ENCODE measurements around the gene C19orf38. TPM values are rescaled to one million over a fixed set of nuclear protein-coding genes. Genes with fewer than 3 reads are reported as not detected.
A peak's percentile ranks its signal among the peaks of the same experiment; 100 is the strongest.

C19orf38 gene
- total and polyA plus RNA-seq, 9 of the 15 experiments (the other 6 are each of a cell fraction or from before 2014, with no cell fraction given) = 0.14 to 0.18 TPM; not detected in 7

- TF ChIP-seq PML (IDR thresholded peaks at IDR 0.05; ENCODE audit: low read length) (no peak), PHF20 (IDR thresholded peaks at IDR 0.05; ENCODE audit: partially characterized antibody) (no peak), EP400 (IDR thresholded peaks at IDR 0.05) (no peak), ZSCAN29 (IDR thresholded peaks at IDR 0.05) (no peak), SAFB (IDR thresholded peaks at IDR 0.05; ENCODE audit: borderline replicate concordance, low read depth, low read length) (no peak), CREM (IDR thresholded peaks at IDR 0.05; ENCODE audit: low read depth) (no peak), KDM1A (IDR thresholded peaks at IDR 0.05) (no peak), FOSL1 (tag; conservative IDR thresholded peaks at IDR 0.05) (no peak), FOXJ2 (tag; IDR thresholded peaks at IDR 0.05) (no peak), E2F4 (CRISPR knock-in tag; IDR thresholded peaks at IDR 0.05; ENCODE audit: low read depth) (no peak), ZEB2 (IDR thresholded peaks at IDR 0.05) (no peak), MYC (IDR thresholded peaks at IDR 0.05; ENCODE audit: low read depth, low read length) (no peak), MYC (CRISPR knock-in tag; IDR thresholded peaks at IDR 0.05; ENCODE audit: borderline replicate concordance, low read depth) (no peak), SOX6 (IDR thresholded peaks at IDR 0.05) (no peak), ZBTB33 (CRISPR knock-in tag; IDR thresholded peaks at IDR 0.05) (0 out of 2 replicates have a peak, but pooled peaks have one; percentile 40), ZNF318 (IDR thresholded peaks at IDR 0.05; ENCODE audit: borderline replicate concordance in 1 of 2, low read depth in 1 of 2) (no peak), ZNF830 (CRISPR knock-in tag; IDR thresholded peaks at IDR 0.05) (no peak), RBM39 (optimal IDR thresholded peaks at IDR 0.05; ENCODE audit: low read depth, low read length) (no peak)
Observed at GRCh38 chr19:10830931-10831779, 17.1 kb upstream of the C19orf38 start (continued).

All from K562 (cell line).